NCI-H2029 (cell line): ENCODE measurements around the gene SPSB1.

Experiments
- DNase-seq: peaks from one replicate; lab custom pipeline; 2025; lab: John Stamatoyannopoulos, UW

Gene SPSB1

GRCh38 chr1:9319789-9320519, 27.3 kb downstream of the SPSB1 start:
- no peak for DNase-seq

GRCh38 chr1:9320520-9321479, 28.1 kb downstream of the SPSB1 start:
- no peak for DNase-seq

- no peak for DNase-seq
These were observed 28.8 kb downstream of the SPSB1 start for GRCh38 chr1:9321480-9321849.

- DNase-seq, result no peak
These were observed 29.4 kb downstream of the SPSB1 start for GRCh38 chr1:9321986-9322660.

GRCh38 chr1:9322661-9323244, 30.1 kb downstream of the SPSB1 start:
- no peak for DNase-seq

GRCh38 chr1:9324246-9325096, 31.8 kb downstream of the SPSB1 start:
- no peak for DNase-seq

- no peak for DNase-seq
These were observed 33.9 kb downstream of the SPSB1 start for GRCh38 chr1:9326596-9326995.

- no peak for DNase-seq
These were observed 35.5 kb downstream of the SPSB1 start for GRCh38 chr1:9328201-9328600.

GRCh38 chr1:9328715-9329114, 36.0 kb downstream of the SPSB1 start:
- DNase-seq, result no peak

- DNase-seq, result peak; percentile 30
These were observed 38.3 kb downstream of the SPSB1 start for GRCh38 chr1:9331016-9331415.

GRCh38 chr1:9331558-9332346, 39.1 kb downstream of the SPSB1 start:
- DNase-seq, result no peak

GRCh38 chr1:9332513-9333143, 39.9 kb downstream of the SPSB1 start:
- DNase-seq, result no peak

- no peak for DNase-seq
These were observed 45.9 kb downstream of the SPSB1 start for GRCh38 chr1:9338397-9339246.

GRCh38 chr1:9340172-9340854, 47.6 kb downstream of the SPSB1 start:
- DNase-seq, result no peak

GRCh38 chr1:9340864-9341263, 48.2 kb downstream of the SPSB1 start:
- no peak for DNase-seq

GRCh38 chr1:9341301-9341845, 48.7 kb downstream of the SPSB1 start:
- DNase-seq, result no peak

GRCh38 chr1:9343269-9343668, 50.6 kb downstream of the SPSB1 start:
- DNase-seq, result no peak
